VCaP (cell line): ENCODE results near the gene RPL31.
"Not testable (repeated sequence)": the region's sequence is repeated elsewhere in the genome, so short reads cannot be mapped to it uniquely, and the experiment has no call there.

Experiments used
- H3K27ac ChIP-seq: fragments of 450-650 bp; 2 replicates; pipeline ENCODE4 v1.5.1; 2017
- TF ChIP-seq, protein P1 (sequence below): fragments of 450-650 bp; conservative IDR thresholded peaks from 2 replicates; pipeline ENCODE4 v1.5.1; 2017; ENCODE audit warnings: mild to moderate bottlenecking, moderate library complexity

RPL31 gene

DNA sequence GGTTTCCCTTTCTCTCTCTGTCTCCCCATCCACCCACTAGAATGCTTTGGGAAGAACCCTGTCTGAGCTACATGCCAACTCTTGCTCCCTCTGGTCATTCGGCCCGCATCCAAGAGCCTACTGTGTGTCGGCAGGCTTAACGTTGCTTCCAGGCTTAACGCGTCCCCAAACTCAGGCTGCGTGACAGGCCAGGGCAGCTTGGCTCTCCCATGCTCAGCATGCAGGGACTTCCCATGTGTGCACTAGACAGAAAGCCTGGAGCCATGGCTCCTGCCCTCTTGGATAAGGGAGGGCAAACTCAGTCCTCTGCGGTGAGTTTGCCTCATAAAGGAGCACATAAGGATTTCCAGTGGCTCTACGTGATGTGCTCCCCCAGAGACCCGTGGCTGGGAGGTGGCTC lies 43.2 kb downstream of the RPL31 start:
- TF ChIP-seq, protein P1, sequence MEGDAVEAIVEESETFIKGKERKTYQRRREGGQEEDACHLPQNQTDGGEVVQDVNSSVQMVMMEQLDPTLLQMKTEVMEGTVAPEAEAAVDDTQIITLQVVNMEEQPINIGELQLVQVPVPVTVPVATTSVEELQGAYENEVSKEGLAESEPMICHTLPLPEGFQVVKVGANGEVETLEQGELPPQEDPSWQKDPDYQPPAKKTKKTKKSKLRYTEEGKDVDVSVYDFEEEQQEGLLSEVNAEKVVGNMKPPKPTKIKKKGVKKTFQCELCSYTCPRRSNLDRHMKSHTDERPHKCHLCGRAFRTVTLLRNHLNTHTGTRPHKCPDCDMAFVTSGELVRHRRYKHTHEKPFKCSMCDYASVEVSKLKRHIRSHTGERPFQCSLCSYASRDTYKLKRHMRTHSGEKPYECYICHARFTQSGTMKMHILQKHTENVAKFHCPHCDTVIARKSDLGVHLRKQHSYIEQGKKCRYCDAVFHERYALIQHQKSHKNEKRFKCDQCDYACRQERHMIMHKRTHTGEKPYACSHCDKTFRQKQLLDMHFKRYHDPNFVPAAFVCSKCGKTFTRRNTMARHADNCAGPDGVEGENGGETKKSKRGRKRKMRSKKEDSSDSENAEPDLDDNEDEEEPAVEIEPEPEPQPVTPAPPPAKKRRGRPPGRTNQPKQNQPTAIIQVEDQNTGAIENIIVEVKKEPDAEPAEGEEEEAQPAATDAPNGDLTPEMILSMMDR, result no peak
- H3K27ac ChIP-seq, result no peak overlapping the region

DNA sequence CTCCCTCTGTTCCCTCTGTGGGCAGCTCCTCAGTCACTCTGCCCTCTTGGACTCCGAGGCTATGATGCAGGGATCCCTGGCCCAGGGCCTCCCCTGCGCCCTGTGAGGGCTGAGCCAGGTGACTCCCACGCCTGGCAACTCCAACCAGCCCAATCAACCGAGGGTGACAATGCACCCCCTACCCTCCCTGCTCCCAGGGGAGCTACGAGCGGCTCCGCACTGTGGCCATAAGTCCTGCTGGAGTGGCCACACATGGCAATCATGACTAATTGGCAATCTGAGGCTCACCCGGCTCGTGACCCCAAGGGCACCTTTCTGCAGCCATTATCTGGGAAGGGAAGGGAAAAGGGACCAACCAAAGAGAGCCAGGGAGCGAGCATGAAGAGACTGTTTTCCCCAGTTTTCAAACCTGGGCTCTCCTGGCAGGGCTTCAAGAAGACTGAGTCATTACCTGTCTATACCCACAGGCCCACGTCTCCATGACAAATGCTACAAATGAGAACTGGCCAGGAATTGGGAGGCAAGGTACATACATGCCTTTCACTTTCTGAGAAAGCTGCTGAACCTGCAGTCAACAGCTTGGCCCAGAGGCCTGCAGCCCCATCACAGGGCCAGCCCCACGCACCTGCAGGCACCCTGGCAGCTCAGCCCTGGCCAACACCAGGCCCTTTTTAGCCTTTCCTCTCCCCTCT lies 45.1 kb downstream of the RPL31 start:
- H3K27ac ChIP-seq, result no peak overlapping the region

DNA sequence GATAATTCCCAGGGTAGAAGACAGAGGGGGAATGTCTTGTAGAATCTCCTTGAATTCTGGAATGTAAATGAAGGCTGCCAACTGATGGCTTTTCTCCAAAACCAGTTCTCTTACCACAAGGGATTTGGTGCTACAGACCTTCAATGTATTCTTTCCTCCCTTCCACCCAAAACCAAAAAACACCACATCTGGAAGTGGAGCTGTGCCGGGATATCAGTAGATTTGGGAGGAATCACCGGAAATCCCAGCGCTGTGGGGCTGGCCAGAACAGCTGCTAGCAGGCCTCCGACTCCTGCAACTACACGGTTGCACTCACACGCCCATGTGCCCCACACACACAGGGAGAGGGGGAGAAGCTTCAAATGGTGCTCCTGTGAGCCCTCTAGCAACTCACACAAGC lies 45.7 kb downstream of the RPL31 start:
- TF ChIP-seq, protein P1, result no peak
- H3K27ac ChIP-seq, result no peak overlapping the region

More for the DNA sequence above, 45.1 kb downstream of the RPL31 start:
- TF ChIP-seq, protein P1, result no peak

DNA sequence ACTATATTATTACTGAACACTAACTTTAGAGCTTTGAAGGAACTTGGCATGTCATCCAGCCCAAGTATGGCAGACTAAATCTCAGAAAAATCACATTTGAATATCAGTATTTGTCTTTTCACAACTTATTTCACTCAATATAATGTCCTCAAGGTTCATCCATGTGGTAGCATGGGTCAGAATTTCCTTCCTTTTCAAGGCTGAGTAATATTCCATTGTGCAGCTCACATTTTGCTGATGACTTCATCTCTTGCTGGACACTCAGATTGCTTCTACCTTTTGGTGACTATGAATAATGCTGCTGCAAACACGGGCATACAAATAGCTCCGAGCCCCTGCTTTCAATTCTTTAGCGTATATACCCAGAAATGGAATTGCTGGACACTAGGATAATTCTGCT lies 46.7 kb downstream of the RPL31 start:
- TF ChIP-seq, protein P1, result no peak
- no peak overlapping the region for H3K27ac ChIP-seq

DNA sequence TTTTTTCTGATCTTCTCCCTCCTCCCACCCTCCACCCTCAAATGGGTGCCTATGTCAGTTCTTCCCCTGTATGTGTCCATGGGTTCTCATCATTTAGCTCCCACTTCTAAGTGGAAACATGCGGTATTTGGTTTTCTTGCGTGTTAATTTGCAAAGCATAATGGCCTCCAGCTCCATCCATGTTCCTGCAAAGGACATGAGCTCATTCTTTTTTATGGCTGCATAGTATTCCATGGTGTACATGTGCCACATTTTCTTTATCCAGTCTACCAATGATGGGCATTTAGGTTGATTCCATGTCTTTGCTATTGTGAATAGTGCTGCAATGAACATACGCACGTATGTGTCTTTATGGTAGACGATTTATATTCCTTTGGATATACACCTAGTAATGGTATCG lies 48.8 kb downstream of the RPL31 start:
- not testable (repeated sequence) for H3K27ac ChIP-seq

DNA sequence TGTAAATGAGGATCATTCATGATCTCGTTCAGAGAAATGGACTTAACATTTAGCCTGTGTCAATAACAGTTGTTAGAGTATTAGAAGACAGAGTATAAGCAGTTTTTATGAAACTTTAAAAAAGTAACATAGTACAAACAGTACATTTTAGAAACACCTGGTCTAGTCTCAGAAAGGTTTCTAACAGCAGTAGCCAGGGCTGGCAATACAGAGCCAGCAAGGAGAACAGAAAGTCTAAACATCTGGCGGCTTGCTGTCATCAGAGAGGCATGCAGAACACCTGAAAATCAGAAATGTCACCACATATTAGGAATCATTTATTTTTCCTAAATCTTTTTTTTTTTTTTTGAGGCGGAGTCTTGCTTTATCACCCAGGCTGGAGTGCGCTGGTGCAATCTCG lies 50.1 kb downstream of the RPL31 start:
- TF ChIP-seq, protein P1, result no peak
- no peak overlapping the region for H3K27ac ChIP-seq

DNA sequence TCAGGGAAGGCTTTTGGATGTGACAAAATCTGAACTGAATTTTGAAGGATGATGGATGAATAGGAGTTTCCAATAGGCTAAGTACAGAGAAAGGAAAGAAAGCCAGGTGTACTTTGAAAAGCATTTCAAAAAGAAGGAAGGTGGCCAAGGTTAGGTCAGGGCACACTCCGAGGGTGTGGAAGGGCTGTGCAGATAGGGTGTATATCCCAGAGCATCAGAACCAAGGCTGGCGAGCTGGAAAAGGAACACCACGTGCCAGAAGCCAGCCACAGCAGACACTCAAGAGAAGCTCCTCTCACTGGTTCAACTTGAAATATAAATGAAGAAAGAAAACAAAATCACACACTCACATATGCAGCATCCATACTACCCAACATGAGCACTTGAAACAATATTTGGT lies 51.0 kb downstream of the RPL31 start:
- TF ChIP-seq, protein P1, result no peak
- H3K27ac ChIP-seq, result no peak overlapping the region
